HS-27A (cell line): ENCODE results near the gene PRPSAP1.
"Not testable (repeated sequence)": the region's sequence is repeated elsewhere in the genome, so short reads cannot be mapped to it uniquely, and the experiment has no call there.

Experiments used
- DNase-seq: peaks from one replicate; pipeline ENCODE4 v3.0.0-alpha.2; 2012; ENCODE audit warnings: low read depth, missing footprints

PRPSAP1 gene

DNA sequence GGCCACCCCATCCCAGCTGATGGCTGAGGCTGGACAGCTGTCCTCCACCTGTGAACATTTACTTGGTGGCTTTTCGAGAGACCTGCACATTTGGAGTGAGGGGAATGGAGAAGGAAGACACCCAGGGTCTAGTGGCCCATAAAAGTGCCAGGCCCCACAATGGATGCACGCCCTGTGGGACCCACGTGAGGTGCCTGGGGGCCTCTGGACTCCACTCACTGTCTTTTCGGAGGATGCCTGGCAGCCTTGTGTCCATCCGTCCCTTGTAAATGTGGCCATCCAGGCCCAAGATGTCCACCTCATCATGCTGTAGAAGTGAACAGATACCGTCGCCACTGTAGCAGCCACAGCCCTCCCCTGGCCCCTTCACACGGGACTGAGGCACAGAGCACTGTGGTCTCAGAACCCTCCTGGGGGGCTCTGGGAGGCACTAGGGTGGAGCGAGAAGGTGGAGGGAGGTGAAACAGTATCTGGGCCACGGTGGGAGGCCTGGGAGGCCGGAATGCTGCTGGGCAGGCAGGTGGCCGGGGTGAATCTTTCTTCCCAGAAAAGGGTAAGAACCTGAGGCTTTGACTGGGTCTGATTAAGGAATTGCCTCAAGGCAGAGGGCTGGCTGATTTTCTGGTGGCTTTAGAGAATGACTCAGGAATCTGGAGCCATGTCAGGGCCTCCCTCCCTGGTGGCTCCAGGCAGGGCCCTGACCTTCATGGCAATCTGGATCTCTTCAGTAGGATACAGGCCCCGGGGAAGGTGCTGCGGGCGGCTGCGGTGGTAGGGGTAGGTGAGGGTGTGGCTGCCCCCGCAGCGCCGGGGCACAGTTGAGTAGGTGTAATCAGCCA is 77.0 kb downstream of the PRPSAP1 start:
- DNase-seq: no peak

DNA sequence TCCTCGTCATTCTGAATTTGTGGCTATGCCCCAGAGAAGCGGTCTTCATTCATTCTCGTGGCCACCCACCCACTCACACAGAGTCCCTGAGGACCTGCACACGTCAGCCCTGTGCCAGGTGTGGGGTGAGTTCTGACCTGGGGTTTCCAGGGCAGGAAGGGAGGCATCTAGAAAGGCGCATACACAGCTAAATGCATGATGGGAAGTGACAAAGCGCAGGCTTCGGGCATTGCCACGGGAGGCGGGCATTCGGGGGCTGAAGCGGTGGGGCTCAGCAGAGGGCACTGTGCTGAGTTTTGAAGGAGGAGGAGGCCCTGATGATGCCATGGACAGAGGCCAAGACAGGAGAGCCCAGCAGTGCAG is 77.7 kb downstream of the PRPSAP1 start:
- no peak for DNase-seq

GRCh38 chr17:76275382-76276068 is 78.2 kb downstream of the PRPSAP1 start:
- DNase-seq: no peak

DNA sequence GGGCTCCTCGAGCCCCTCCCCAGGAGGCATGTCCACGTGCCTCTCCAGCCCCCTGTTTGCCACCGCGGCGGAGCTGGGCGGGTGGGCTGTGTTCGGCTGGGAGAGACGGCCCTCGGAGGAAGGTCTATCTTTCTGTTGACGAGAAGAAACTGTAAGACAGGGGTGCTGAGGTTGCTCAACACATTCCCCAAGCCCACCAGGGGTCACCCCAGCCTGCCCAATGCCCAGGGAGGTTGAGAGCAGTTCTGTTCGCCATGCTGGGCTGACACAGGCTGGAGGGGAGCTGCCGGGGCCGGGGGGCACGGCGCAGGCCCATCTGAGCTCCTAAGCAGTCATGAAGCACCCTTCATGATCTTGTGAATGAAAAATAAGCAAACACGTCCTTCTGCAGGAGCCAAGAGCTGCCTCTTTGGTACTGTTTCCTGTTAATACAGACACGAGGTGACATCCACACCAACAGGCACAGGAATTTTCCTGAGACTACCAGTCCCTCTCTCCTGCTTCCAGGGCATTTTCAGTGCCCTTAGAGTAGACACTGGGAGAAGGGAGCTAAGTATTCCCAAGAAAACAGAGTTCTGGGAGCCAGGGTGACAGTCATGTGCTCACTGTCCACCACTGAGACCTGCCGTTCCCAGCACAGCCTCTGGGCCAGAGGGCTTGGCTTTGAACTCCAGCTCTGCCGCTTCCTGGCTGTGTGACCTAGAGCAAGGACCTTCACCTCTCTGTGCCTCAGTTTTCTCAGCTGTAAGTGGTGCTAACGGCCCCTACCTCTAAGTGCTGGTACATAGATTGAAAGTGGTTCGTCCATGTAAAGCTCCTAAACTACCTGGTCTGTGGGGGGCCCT is 79.4 kb downstream of the PRPSAP1 start:
- DNase-seq: no peak

- DNase-seq: no peak
Observed at GRCh38 chr17:76273445-76274111, 80.1 kb downstream of the PRPSAP1 start.

- DNase-seq: no peak
Observed at GRCh38 chr17:76272541-76273444, 80.9 kb downstream of the PRPSAP1 start.

GRCh38 chr17:76271669-76272540 is 81.8 kb downstream of the PRPSAP1 start:
- no peak for DNase-seq

GRCh38 chr17:76270770-76271668 is 82.7 kb downstream of the PRPSAP1 start:
- no peak for DNase-seq

GRCh38 chr17:76270127-76270592 is 83.6 kb downstream of the PRPSAP1 start:
- no peak for DNase-seq

DNA sequence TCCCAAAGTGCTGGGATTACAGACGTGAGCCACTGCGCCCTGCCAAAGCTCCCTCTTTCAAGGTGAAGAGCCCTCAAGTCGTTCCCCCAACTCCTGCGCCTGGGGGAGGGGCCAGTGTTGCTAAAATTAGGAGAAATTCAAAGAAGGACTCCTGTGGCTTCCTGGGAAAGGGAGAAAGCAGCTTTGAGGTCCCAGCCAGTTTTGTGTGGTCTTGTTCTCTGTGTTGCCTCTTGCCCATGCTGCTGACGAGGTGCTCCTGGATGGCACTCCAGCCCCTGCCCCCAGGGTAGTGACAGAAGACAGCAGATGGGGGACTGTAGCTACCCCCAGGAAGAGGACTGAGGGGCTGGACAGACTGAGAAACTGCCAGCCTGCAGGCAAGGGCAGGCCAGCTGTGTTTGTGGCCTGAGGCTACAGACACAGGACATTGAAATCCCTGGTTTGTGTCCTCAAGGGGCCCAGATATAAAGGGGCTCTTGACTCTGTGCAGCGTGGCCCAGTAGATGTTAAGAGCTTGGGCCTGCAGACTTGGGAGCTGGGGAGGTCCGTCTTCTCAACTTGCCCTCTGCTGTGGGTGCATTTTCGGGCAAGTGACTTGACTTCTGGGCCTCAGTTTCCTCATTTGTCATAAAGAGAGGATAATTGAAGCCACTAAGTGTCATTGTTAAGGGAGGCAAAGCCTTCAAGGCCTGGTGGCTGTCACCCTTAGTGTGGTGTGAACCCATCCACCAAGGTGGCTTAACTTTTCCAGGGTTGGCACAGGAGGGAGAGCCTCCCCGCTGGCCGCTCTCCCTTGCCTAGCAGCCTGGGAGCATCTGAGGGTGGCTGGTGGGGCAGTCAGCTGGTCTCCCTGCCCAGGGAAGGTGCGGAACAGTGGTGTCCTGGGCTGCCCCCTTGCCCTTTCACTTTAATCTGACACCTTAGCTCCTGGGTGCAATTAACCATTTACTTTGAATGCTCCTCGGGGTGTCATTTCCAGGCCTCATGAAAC is 84.4 kb downstream of the PRPSAP1 start:
- no peak for DNase-seq

DNA sequence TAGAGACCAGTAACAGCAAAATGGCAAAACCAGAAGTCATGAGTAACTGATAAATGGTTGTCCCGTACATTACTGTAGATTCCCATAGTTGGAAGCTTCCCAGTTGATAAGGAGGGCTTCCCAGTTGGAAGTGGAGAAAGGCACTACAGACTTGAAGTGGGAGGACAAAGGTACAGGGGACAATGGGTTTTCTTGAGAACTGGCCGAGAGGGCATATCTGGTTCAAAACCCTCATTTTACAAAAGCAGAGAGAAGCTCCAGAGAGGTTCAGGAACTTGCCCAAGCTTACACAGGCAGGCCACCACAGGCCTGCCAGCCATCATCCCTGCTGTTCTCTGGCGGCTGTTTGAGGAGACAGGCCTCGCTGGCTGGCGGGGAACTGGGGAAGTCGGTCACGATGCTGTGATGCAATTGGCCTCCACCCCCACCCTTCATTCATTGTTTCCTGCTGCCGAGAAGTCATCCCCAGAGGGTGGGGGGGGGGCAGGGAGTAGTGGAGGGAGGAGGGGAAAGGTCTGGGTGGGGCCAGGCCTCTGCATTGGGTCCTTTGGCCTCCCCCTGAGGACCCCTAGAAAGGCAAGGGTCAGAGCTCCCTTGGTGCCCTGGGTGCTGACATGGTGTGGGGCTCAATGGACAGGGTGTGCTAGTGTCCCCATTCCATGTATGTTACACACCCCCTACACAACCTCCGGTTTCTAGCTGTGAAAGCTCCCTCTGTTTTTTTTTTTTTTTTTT is 85.5 kb downstream of the PRPSAP1 start:
- no peak for DNase-seq

GRCh38 chr17:76267581-76268001 is 86.1 kb downstream of the PRPSAP1 start:
- DNase-seq: not testable (repeated sequence)

- no peak for DNase-seq
Observed at GRCh38 chr17:76267051-76267576, 86.6 kb downstream of the PRPSAP1 start.

GRCh38 chr17:76266244-76266938 is 87.3 kb downstream of the PRPSAP1 start:
- DNase-seq: no peak

DNA sequence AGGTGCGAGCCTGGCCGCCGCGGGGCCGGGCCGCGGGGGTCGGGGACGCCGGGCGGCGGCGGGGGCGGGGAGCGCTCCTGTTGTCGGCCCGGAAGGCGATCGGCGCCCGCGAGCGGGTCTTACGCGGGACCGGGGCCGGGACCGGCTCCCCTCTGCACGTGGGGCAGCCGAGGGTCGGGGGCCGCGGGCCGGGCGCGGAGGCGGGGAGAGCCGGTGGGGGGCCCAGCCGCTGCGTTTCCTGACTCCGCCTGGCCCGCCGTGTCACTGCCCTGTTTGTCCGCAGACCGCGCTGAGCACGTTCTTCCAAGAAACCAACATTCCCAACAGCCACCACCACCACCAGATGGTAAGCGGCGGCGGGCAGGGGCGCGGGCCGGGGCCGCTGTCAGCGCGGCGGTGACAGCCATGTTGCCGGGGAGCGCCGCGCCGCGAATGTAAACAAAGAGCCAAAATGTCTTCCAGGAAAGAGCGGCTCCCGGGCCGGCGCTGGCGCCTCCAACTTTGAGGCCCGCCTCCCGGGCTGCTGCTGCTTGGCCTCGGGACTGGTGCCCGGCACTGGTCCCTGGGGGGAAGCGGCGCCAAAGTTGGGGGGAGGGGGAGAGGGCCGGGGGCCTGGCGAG is 88.0 kb downstream of the PRPSAP1 start:
- no peak for DNase-seq
